Measurements from ENCODE around the gene ZNF341. TPM values are rescaled to one million over a fixed set of nuclear protein-coding genes. Genes with fewer than 3 reads are reported as not detected.

Gene ZNF341
- total and polyA plus RNA-seq, 9 of the 15 experiments (the other 6 are each of a cell fraction or from before 2014, with no cell fraction given) = 0.08 to 2.6 (median 1.0) TPM

GRCh38 chr20:33828967-33829560, 97.3 kb downstream of the ZNF341 start (continued):
- TF ChIP-seq KDM2B (CRISPR knock-in tag; IDR thresholded peaks at IDR 0.05) = no peak
- TF ChIP-seq, protein P1, sequence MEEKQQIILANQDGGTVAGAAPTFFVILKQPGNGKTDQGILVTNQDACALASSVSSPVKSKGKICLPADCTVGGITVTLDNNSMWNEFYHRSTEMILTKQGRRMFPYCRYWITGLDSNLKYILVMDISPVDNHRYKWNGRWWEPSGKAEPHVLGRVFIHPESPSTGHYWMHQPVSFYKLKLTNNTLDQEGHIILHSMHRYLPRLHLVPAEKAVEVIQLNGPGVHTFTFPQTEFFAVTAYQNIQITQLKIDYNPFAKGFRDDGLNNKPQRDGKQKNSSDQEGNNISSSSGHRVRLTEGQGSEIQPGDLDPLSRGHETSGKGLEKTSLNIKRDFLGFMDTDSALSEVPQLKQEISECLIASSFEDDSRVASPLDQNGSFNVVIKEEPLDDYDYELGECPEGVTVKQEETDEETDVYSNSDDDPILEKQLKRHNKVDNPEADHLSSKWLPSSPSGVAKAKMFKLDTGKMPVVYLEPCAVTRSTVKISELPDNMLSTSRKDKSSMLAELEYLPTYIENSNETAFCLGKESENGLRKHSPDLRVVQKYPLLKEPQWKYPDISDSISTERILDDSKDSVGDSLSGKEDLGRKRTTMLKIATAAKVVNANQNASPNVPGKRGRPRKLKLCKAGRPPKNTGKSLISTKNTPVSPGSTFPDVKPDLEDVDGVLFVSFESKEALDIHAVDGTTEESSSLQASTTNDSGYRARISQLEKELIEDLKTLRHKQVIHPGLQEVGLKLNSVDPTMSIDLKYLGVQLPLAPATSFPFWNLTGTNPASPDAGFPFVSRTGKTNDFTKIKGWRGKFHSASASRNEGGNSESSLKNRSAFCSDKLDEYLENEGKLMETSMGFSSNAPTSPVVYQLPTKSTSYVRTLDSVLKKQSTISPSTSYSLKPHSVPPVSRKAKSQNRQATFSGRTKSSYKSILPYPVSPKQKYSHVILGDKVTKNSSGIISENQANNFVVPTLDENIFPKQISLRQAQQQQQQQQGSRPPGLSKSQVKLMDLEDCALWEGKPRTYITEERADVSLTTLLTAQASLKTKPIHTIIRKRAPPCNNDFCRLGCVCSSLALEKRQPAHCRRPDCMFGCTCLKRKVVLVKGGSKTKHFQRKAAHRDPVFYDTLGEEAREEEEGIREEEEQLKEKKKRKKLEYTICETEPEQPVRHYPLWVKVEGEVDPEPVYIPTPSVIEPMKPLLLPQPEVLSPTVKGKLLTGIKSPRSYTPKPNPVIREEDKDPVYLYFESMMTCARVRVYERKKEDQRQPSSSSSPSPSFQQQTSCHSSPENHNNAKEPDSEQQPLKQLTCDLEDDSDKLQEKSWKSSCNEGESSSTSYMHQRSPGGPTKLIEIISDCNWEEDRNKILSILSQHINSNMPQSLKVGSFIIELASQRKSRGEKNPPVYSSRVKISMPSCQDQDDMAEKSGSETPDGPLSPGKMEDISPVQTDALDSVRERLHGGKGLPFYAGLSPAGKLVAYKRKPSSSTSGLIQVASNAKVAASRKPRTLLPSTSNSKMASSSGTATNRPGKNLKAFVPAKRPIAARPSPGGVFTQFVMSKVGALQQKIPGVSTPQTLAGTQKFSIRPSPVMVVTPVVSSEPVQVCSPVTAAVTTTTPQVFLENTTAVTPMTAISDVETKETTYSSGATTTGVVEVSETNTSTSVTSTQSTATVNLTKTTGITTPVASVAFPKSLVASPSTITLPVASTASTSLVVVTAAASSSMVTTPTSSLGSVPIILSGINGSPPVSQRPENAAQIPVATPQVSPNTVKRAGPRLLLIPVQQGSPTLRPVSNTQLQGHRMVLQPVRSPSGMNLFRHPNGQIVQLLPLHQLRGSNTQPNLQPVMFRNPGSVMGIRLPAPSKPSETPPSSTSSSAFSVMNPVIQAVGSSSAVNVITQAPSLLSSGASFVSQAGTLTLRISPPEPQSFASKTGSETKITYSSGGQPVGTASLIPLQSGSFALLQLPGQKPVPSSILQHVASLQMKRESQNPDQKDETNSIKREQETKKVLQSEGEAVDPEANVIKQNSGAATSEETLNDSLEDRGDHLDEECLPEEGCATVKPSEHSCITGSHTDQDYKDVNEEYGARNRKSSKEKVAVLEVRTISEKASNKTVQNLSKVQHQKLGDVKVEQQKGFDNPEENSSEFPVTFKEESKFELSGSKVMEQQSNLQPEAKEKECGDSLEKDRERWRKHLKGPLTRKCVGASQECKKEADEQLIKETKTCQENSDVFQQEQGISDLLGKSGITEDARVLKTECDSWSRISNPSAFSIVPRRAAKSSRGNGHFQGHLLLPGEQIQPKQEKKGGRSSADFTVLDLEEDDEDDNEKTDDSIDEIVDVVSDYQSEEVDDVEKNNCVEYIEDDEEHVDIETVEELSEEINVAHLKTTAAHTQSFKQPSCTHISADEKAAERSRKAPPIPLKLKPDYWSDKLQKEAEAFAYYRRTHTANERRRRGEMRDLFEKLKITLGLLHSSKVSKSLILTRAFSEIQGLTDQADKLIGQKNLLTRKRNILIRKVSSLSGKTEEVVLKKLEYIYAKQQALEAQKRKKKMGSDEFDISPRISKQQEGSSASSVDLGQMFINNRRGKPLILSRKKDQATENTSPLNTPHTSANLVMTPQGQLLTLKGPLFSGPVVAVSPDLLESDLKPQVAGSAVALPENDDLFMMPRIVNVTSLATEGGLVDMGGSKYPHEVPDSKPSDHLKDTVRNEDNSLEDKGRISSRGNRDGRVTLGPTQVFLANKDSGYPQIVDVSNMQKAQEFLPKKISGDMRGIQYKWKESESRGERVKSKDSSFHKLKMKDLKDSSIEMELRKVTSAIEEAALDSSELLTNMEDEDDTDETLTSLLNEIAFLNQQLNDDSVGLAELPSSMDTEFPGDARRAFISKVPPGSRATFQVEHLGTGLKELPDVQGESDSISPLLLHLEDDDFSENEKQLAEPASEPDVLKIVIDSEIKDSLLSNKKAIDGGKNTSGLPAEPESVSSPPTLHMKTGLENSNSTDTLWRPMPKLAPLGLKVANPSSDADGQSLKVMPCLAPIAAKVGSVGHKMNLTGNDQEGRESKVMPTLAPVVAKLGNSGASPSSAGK (IDR thresholded peaks at IDR 0.05) = no peak
- TF ChIP-seq ZNF780A (CRISPR knock-in tag; IDR thresholded peaks at IDR 0.05) = no peak
- TF ChIP-seq CBFA2T2 (conservative IDR thresholded peaks at IDR 0.05) = no peak
- TF ChIP-seq FIP1L1 (IDR thresholded peaks at IDR 0.05; ENCODE audit: low read depth, low read length, poor library complexity, severe bottlenecking) = no peak
- no peak for TF ChIP-seq MYBL2 (IDR thresholded peaks at IDR 0.05; ENCODE audit: low read depth)
- TF ChIP-seq MYBL2 (CRISPR knock-in tag; IDR thresholded peaks at IDR 0.05; ENCODE audit: borderline replicate concordance) = no peak
- no peak for TF ChIP-seq ARHGAP35 (IDR thresholded peaks at IDR 0.05; ENCODE audit: partially characterized antibody)
- TF ChIP-seq, protein P2, sequence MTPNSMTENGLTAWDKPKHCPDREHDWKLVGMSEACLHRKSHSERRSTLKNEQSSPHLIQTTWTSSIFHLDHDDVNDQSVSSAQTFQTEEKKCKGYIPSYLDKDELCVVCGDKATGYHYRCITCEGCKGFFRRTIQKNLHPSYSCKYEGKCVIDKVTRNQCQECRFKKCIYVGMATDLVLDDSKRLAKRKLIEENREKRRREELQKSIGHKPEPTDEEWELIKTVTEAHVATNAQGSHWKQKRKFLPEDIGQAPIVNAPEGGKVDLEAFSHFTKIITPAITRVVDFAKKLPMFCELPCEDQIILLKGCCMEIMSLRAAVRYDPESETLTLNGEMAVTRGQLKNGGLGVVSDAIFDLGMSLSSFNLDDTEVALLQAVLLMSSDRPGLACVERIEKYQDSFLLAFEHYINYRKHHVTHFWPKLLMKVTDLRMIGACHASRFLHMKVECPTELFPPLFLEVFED (CRISPR knock-in tag; conservative IDR thresholded peaks at IDR 0.05) = no peak
- TF ChIP-seq TCF15 (CRISPR knock-in tag; IDR thresholded peaks at IDR 0.05) = no peak

All from K562 (cell line).